ENCODE measurements around the gene CACNA1C. TPM values are rescaled to one million over a fixed set of nuclear protein-coding genes. Genes with fewer than 3 reads are reported as not detected.

CACNA1C gene
- total and polyA plus RNA-seq, 10 of the 15 experiments (the other 5 are each of a cell fraction or from before 2014, with no cell fraction given): under 0.01 to 0.15 (median 0.09) TPM; not detected in 5

DNA sequence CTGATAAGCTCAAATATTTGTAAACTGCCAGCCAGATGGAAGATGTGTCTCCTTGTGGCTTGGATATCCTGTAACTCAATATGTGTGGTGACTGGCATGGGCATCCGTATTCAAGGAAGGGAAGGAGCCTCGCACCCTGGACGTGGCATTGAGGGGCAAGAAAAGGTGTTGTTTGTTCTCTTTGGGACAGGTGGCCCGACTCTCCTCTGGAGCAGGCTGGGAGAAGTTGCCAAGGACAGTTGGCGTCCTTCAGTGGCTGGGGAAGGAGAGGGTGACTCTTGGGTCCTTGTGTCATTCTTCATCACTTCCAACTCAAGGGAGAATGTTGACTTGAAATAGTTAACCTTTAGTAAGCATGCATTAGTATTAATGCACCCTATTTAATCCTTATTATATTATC is 39.6 kb downstream of the CACNA1C start:
- intact Hi-C loops (cut with micrococcal nuclease; ENCODE audit: unreplicated experiment) (no loop called here), in situ Hi-C loops (cut with MboI) (no loop called here)
- 11% methylated on average over 5 of the region's 5 CpGs for WGBS (ENCODE audit: insufficient coverage, insufficient replicate concordance, low lambda C conversion rate, missing lambda C conversion rate)
- no peaks in the 10 kb centered on the region for H3K4me1 ChIP-seq (ENCODE audit: control insufficient read depth, insufficient read depth, low read length)
- ChIA-PET RAD21 (ENCODE audit: unreplicated experiment) (no interaction called here), POLR2A (no interaction called here), CTCF (no interaction called here), SMC1A (ENCODE audit: uncharacterized antibody, unreplicated experiment) (no interaction called here)
- no peak overlapping the region for H3K4me2 ChIP-seq (ENCODE audit: control insufficient read depth, insufficient read depth)
- H3K9ac ChIP-seq (ENCODE audit: control insufficient read depth, insufficient read depth, low read length): no peak overlapping the region
- H3K9me3 ChIP-seq (replicated peaks; ENCODE audit: control insufficient read depth, insufficient read depth, low read length): no peaks in the 10 kb centered on the region
- no peak overlapping the region for H3K4me3 ChIP-seq
- no peaks in the 10 kb centered on the region for H3K79me2 ChIP-seq (ENCODE audit: control insufficient read depth, insufficient read depth, low read length)
- H4K20me1 ChIP-seq (ENCODE audit: control insufficient read depth, insufficient read depth): no peaks in the 10 kb centered on the region
- DNase-seq (ENCODE audit: low read depth, low spot score) (no peak), ATAC-seq (no peak), FAIRE-seq (no peak)
- TF ChIP-seq SUZ12 (IDR thresholded peaks at IDR 0.05; ENCODE audit: unreplicated experiment): no peak
- TF ChIP-seq IKZF2 (IDR thresholded peaks at IDR 0.05): no peak
- TF ChIP-seq, protein P1, sequence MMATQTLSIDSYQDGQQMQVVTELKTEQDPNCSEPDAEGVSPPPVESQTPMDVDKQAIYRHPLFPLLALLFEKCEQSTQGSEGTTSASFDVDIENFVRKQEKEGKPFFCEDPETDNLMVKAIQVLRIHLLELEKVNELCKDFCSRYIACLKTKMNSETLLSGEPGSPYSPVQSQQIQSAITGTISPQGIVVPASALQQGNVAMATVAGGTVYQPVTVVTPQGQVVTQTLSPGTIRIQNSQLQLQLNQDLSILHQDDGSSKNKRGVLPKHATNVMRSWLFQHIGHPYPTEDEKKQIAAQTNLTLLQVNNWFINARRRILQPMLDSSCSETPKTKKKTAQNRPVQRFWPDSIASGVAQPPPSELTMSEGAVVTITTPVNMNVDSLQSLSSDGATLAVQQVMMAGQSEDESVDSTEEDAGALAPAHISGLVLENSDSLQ (IDR thresholded peaks at IDR 0.05): no peak
- 0 out of 4 replicates have a peak, but pooled peaks cover 0 to 2% of the 10 kb centered on the region in 2 experiments for H3K27me3 ChIP-seq (replicated peaks in 1 of 2; ENCODE audit: control insufficient read depth in 2 of 2, insufficient read depth in 2 of 2, low read length in 1 of 2)
- no TSS peak for BruUV-seq (replicated peaks)
- no peak overlapping the region for H3K27ac ChIP-seq (ENCODE audit: control insufficient read depth, insufficient read depth)
- no peak overlapping the region for H2AFZ ChIP-seq (ENCODE audit: control insufficient read depth, low read depth, low read length)
- no peaks in the 10 kb centered on the region for H3K36me3 ChIP-seq (ENCODE audit: control insufficient read depth in 2 of 2, insufficient read depth in 2 of 2, low read length in 1 of 2)

DNA sequence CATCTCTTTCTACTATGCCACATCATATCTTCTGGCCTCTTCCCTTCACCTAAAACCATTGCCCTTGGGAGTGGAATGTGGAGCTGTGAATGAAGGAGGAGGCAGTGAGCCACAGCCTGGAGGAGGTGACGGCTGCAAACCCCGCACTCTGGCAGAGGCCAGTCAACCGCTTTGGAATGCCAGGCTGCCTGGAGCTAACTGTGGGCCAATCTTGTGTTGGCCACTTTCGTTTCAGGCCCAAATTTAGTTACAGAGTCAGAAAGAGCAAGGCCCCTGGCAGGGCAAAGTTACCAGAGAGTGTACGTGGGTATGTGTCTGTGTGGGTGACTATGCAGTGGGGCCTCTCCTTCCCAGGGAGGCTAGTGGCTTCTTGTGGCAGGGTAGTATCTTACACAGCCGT is 40.1 kb downstream of the CACNA1C start:
- ChIA-PET RAD21 (ENCODE audit: unreplicated experiment) (no interaction called here), POLR2A (no interaction called here), SMC1A (ENCODE audit: uncharacterized antibody, unreplicated experiment) (no interaction called here), CTCF (no interaction called here)
- 0 out of 4 replicates have a peak, but pooled peaks cover 0 to 2% of the 10 kb centered on the region in 2 experiments for H3K27me3 ChIP-seq (replicated peaks in 1 of 2; ENCODE audit: control insufficient read depth in 2 of 2, insufficient read depth in 2 of 2, low read length in 1 of 2)
- H3K79me2 ChIP-seq (ENCODE audit: control insufficient read depth, insufficient read depth, low read length): no peaks in the 10 kb centered on the region
- no peak overlapping the region for H2AFZ ChIP-seq (ENCODE audit: control insufficient read depth, low read depth, low read length)
- H3K4me1 ChIP-seq (ENCODE audit: control insufficient read depth, insufficient read depth, low read length): no peaks in the 10 kb centered on the region
- ATAC-seq (no peak), FAIRE-seq (no peak), DNase-seq (ENCODE audit: low read depth, low spot score) (no peak)
- no peak overlapping the region for H3K27ac ChIP-seq (ENCODE audit: control insufficient read depth, insufficient read depth)
- no TSS peak for BruUV-seq (replicated peaks)
- no peak overlapping the region for H3K9ac ChIP-seq (ENCODE audit: control insufficient read depth, insufficient read depth, low read length)
- TF ChIP-seq ZBED1 (IDR thresholded peaks at IDR 0.05; ENCODE audit: borderline replicate concordance): no peak
- TF ChIP-seq BHLHE40 (IDR thresholded peaks at IDR 0.05; ENCODE audit: borderline replicate concordance in 1 of 2, low read depth in 2 of 2, low read length in 1 of 2): no peak
- TF ChIP-seq MTA2 (IDR thresholded peaks at IDR 0.05; ENCODE audit: low read depth): no peak
- no peak for TF ChIP-seq CHD4 (IDR thresholded peaks at IDR 0.05)
- TF ChIP-seq LARP7 (IDR thresholded peaks at IDR 0.05): no peak
- no peak for TF ChIP-seq SMAD1 (IDR thresholded peaks at IDR 0.05; ENCODE audit: low read depth, partially characterized antibody)
- TF ChIP-seq FOXK2 (IDR thresholded peaks at IDR 0.05): no peak
- TF ChIP-seq ZNF24 (IDR thresholded peaks at IDR 0.05): no peak
- TF ChIP-seq SRF (IDR thresholded peaks at IDR 0.05; ENCODE audit: low read depth in 2 of 2, low read length in 2 of 2): no peak
- no peak for TF ChIP-seq MTA3 (IDR thresholded peaks at IDR 0.05; ENCODE audit: borderline replicate concordance, low read length)
- TF ChIP-seq TCF3 (IDR thresholded peaks at IDR 0.05; ENCODE audit: borderline replicate concordance, insufficient read depth, low read depth, low read length): no peak
- TF ChIP-seq NR2C2 (IDR thresholded peaks at IDR 0.05; ENCODE audit: borderline replicate concordance, control insufficient read depth, insufficient read length, low read depth): no peak
- no peak for TF ChIP-seq EED (IDR thresholded peaks at IDR 0.05; ENCODE audit: low read depth)
- H3K36me3 ChIP-seq (ENCODE audit: control insufficient read depth in 2 of 2, insufficient read depth in 2 of 2, low read length in 1 of 2): no peaks in the 10 kb centered on the region
- intact Hi-C loops (cut with micrococcal nuclease; ENCODE audit: unreplicated experiment): no loop called here
- in situ Hi-C loops (cut with MboI): no loop called here
- 29% methylated on average over 6 of the region's 6 CpGs for WGBS (ENCODE audit: insufficient coverage, insufficient replicate concordance, low lambda C conversion rate, missing lambda C conversion rate)
- H3K4me2 ChIP-seq (ENCODE audit: control insufficient read depth, insufficient read depth): no peak overlapping the region
- no peak overlapping the region for H3K4me3 ChIP-seq
- no peaks in the 10 kb centered on the region for H3K9me3 ChIP-seq (replicated peaks; ENCODE audit: control insufficient read depth, insufficient read depth, low read length)
- no peaks in the 10 kb centered on the region for H4K20me1 ChIP-seq (ENCODE audit: control insufficient read depth, insufficient read depth)

Data from GM12878 (cell line).